Mesenchymal stem cell (in vitro differentiated cells and primary cell): ENCODE results near the gene PLK5.
"Not testable (repeated sequence)": the region's sequence is repeated elsewhere in the genome, so short reads cannot be mapped to it uniquely, and the experiment has no call there.

Source experiments
- DNase-seq: peaks from one replicate; pipeline ENCODE4 v3.0.0-alpha.2; 2013
- H2AFZ ChIP-seq: one replicate; pipeline ENCODE4 v1.6.1; 2013; ENCODE audit warnings: low read depth, mild to moderate bottlenecking, control low read depth, inconsistent platforms, low read length, moderate library complexity
- H2AK5ac ChIP-seq: 2 replicates; pipeline ENCODE4 v1.6.1; 2013; ENCODE audit warnings: low read length, moderate library complexity, mild to moderate bottlenecking, inconsistent platforms; ENCODE audit not compliant: severe bottlenecking
- H2BK120ac ChIP-seq: one replicate; pipeline ENCODE4 v1.6.1; 2013; ENCODE audit warnings: low read depth, mild to moderate bottlenecking, inconsistent platforms, low read length, moderate library complexity
- H2BK12ac ChIP-seq, 2 experiments: one replicate each; pipeline ENCODE4 v1.6.1; 2013; ENCODE audit warnings: inconsistent platforms in 2 of 2, low read length in 2 of 2, mild to moderate bottlenecking in 2 of 2, moderate library complexity in 2 of 2, control low read depth in 1 of 2
- H2BK15ac ChIP-seq: one replicate; pipeline ENCODE4 v1.6.1; 2013; ENCODE audit warnings: mild to moderate bottlenecking, low read depth, inconsistent platforms; ENCODE audit not compliant: poor library complexity, severe bottlenecking
- H2BK5ac ChIP-seq: 2 replicates; pipeline ENCODE4 v1.6.1; 2013; ENCODE audit warnings: low read depth, mild to moderate bottlenecking, low read length, control low read depth, inconsistent platforms; ENCODE audit not compliant: poor library complexity, severe bottlenecking
- H3K14ac ChIP-seq, 2 experiments: one replicate each; pipeline ENCODE4 v1.6.1; 2013; ENCODE audit warnings: inconsistent platforms in 2 of 2, low read length in 2 of 2, control low read depth in 1 of 2, mild to moderate bottlenecking in 1 of 2, moderate library complexity in 1 of 2
- H3K18ac ChIP-seq, 2 experiments: one replicate each; pipeline ENCODE4 v1.6.1; 2013; ENCODE audit warnings: inconsistent platforms in 2 of 2, low read length in 2 of 2, control low read depth in 1 of 2, low read depth in 1 of 2, mild to moderate bottlenecking in 1 of 2
- H3K23ac ChIP-seq, 2 experiments: one replicate each; pipeline ENCODE4 v1.6.1; 2013; ENCODE audit warnings: inconsistent platforms in 2 of 2, low read length in 2 of 2, mild to moderate bottlenecking in 2 of 2, moderate library complexity in 2 of 2, control low read depth in 1 of 2
- H3K27ac ChIP-seq: 2 replicates; pipeline ENCODE4 v1.5.1; 2013; ENCODE audit warnings: mild to moderate bottlenecking, moderate library complexity, low read length, control low read depth, inconsistent platforms; ENCODE audit not compliant: poor library complexity, severe bottlenecking
- H3K27me3 ChIP-seq, 2 experiments: 2 replicates each; pipeline versions ENCODE4 v1.6.1 to v1.7.0; 2013; ENCODE audit warnings: low read length in 2 of 2, mild to moderate bottlenecking in 2 of 2, moderate library complexity in 2 of 2, control low read depth in 1 of 2, inconsistent platforms in 1 of 2; ENCODE audit not compliant: control insufficient read depth in 1 of 2, insufficient read depth in 1 of 2
- H3K36me3 ChIP-seq, 2 experiments: 2 replicates each; pipeline versions ENCODE4 v1.6.1 to v1.7.0; 2013; ENCODE audit warnings: low read length in 2 of 2, control low read depth in 1 of 2, inconsistent platforms in 1 of 2, low read depth in 1 of 2, mild to moderate bottlenecking in 1 of 2; ENCODE audit not compliant: insufficient read depth in 2 of 2, control insufficient read depth in 1 of 2
- H3K4ac ChIP-seq, 2 experiments: one replicate each; pipeline ENCODE4 v1.6.1; 2013; ENCODE audit warnings: inconsistent platforms in 2 of 2, low read length in 2 of 2, mild to moderate bottlenecking in 2 of 2, moderate library complexity in 2 of 2, control low read depth in 1 of 2, low read depth in 1 of 2
- H3K4me1 ChIP-seq: 2 replicates; pipeline ENCODE4 v1.6.1; 2013; ENCODE audit warnings: low read depth, low read length, control low read depth; ENCODE audit not compliant: control insufficient read depth, insufficient read depth
- H3K4me2 ChIP-seq: 2 replicates; pipeline ENCODE4 v1.6.1; 2013; ENCODE audit warnings: low read length, mild to moderate bottlenecking, inconsistent platforms; ENCODE audit not compliant: poor library complexity, severe bottlenecking
- H3K4me3 ChIP-seq, 2 experiments: 2 replicates each; pipeline versions ENCODE4 v1.5.1 to v1.7.0; 2013; ENCODE audit warnings: low read length in 2 of 2, mild to moderate bottlenecking in 2 of 2, control low read depth in 1 of 2, low read depth in 1 of 2; ENCODE audit not compliant: insufficient read depth in 1 of 2
- H3K79me1 ChIP-seq: replicated peaks from 2 replicates; pipeline ENCODE4 v1.6.1; 2013; ENCODE audit warnings: mild to moderate bottlenecking, control low read depth, low read length, inconsistent platforms; ENCODE audit not compliant: poor library complexity, severe bottlenecking
- H3K9ac ChIP-seq: 2 replicates; pipeline ENCODE4 v1.7.0; 2013; ENCODE audit warnings: mild to moderate bottlenecking, low read length, moderate library complexity
- H3K9me3 ChIP-seq: 2 replicates; pipeline ENCODE4 v1.7.0; 2013; ENCODE audit warnings: mild to moderate bottlenecking, low read length; ENCODE audit not compliant: control insufficient read depth
- H4K8ac ChIP-seq: one replicate; pipeline ENCODE4 v1.6.1; 2013; ENCODE audit warnings: inconsistent platforms, mild to moderate bottlenecking, low read length, moderate library complexity
- H4K91ac ChIP-seq: one replicate; pipeline ENCODE4 v1.6.1; 2013; ENCODE audit warnings: mild to moderate bottlenecking, low read length, inconsistent platforms
- WGBS: methylation state at CpG from one replicate; pipeline ENCODE4 v1.1.7; 2013; ENCODE audit warnings: mixed read lengths; 5-methylcytosine and 5-hydroxymethylcytosine counted together

The PLK5 gene

DNA sequence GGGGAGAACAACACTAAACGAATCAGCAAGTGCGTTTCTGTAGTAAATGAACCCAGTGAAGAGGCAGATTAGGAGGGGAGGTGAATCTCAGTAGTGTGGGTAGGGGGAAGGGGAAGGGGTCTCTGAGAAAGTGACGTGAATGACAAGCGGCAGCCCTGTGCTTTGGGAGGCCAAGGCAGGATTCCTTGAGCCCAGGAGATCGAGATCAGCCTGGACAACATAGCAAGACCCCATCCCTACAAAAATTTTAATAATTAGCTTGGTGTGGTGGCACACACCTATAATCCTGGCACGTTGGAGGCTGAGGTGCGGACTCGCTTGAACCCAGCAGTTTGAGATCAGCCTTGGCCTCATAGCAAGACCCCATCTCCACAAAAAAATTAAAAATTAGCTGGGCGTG, 8.1 kb downstream of the PLK5 start:
- H3K18ac ChIP-seq: no peak overlapping the region
- peaks cover 0 to 25% of the 10 kb centered on the region in 2 experiments for H3K27me3 ChIP-seq
- H3K4me2 ChIP-seq: no peak overlapping the region
- no peak overlapping the region for H2AFZ ChIP-seq
- H2BK12ac ChIP-seq: no peak overlapping the region
- no peak overlapping the region for H2BK15ac ChIP-seq
- no peak overlapping the region for H3K27ac ChIP-seq
- WGBS: 87% methylated on average over 8 of the region's 9 CpGs
- no peak overlapping the region for H3K4me3 ChIP-seq
- H3K4ac ChIP-seq: no peak overlapping the region
- no peak overlapping the region for H3K9ac ChIP-seq
- H2AK5ac ChIP-seq: no peak overlapping the region
- no peak overlapping the region for H4K91ac ChIP-seq
- no peak overlapping the region for H4K8ac ChIP-seq
- no peak overlapping the region for H3K14ac ChIP-seq
- H2BK120ac ChIP-seq: no peak overlapping the region
- DNase-seq: no peak
- no peak overlapping the region for H2BK5ac ChIP-seq
- H3K9me3 ChIP-seq: peaks cover 5% of the 10 kb centered on the region
- no peaks in the 10 kb centered on the region for H3K79me1 ChIP-seq
- H3K4me1 ChIP-seq: no peaks in the 10 kb centered on the region
- peaks cover 0 to 5% of the 10 kb centered on the region in 2 experiments for H3K36me3 ChIP-seq
- no peak overlapping the region for H3K23ac ChIP-seq

DNA sequence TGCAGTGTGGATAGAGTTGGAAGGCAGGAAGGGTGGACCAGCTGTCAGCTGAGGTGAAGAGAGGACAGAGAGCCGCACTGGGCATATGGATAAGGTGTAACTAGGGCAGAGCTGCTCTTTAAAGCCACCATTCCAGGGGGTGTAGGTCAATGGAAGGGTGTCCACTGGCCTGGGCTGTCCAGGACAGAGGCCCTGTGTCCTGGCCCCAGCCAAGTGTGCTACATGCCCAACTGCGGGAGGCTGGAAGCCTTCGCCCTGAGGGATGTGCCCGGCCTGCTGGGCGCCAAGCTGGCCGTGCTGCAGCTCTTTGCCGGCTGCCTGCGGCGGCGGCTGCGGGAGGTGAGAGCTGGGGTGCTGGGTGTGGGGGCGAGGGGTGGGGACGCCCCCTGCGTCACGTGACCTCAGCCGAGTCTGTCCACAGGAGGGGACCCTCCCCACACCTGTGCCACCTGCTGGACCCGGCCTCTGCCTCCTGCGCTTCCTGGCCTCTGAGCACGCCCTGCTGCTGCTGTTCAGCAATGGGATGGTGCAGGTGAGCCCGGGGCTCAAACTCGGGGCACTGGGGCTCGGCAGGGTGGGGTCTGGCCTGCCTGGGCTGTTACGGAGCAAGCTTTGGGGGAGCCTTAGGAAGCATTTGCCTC, 9.8 kb downstream of the PLK5 start:
- no peak overlapping the region for H3K18ac ChIP-seq
- H4K91ac ChIP-seq: no peak overlapping the region
- WGBS: 76% methylated on average over 20 of the region's 23 CpGs
- no peak overlapping the region for H2AFZ ChIP-seq
- H3K23ac ChIP-seq: no peak overlapping the region
- no peak overlapping the region for H3K27ac ChIP-seq
- H2BK120ac ChIP-seq: no peak overlapping the region
- no peak overlapping the region for H2AK5ac ChIP-seq
- H3K14ac ChIP-seq: no peak overlapping the region
- no peak overlapping the region for H2BK15ac ChIP-seq
- H3K4me1 ChIP-seq: no peaks in the 10 kb centered on the region
- H3K9me3 ChIP-seq: peaks cover 5% of the 10 kb centered on the region
- no peak overlapping the region for H2BK12ac ChIP-seq
- peaks cover 0 to 5% of the 10 kb centered on the region in 2 experiments for H3K36me3 ChIP-seq
- DNase-seq: no peak
- H3K79me1 ChIP-seq: no peaks in the 10 kb centered on the region
- H3K27me3 ChIP-seq: peaks cover 4 to 30% of the 10 kb centered on the region in 2 experiments
- no peak overlapping the region for H3K4ac ChIP-seq
- H3K9ac ChIP-seq: no peak overlapping the region
- H2BK5ac ChIP-seq: no peak overlapping the region
- H4K8ac ChIP-seq: no peak overlapping the region
- no peak overlapping the region for H3K4me2 ChIP-seq
- peak overlapping the region in 1 of 2 experiments; percentile 3 for H3K4me3 ChIP-seq

DNA sequence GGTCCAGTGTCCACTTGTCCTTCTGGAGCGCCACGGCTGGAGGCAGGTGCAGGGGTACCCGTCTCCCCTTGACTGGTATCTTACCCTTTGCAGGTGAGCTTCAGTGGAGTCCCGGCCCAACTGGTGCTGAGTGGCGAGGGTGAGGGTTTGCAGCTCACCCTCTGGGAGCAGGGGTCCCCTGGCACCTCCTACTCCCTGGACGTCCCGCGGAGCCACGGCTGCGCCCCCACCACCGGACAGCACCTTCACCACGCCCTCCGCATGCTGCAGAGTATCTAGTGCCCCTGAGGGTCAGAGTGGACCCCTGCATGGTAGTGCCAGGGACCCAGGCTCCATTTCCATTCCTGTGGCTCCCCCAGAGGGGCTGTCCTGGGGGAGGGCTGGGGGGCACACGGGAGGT, 11.1 kb downstream of the PLK5 start:
- no peak overlapping the region for H2AFZ ChIP-seq
- H3K27ac ChIP-seq: no peak overlapping the region
- H2BK12ac ChIP-seq: no peak overlapping the region
- H3K4me2 ChIP-seq: no peak overlapping the region
- no peak overlapping the region for H4K8ac ChIP-seq
- H3K4ac ChIP-seq: no peak overlapping the region
- H2AK5ac ChIP-seq: no peak overlapping the region
- no peak overlapping the region for H2BK120ac ChIP-seq
- peaks cover 0 to 5% of the 10 kb centered on the region in 2 experiments for H3K36me3 ChIP-seq
- 90% methylated on average over 14 of the region's 14 CpGs for WGBS
- no peak overlapping the region for H3K9ac ChIP-seq
- no peak overlapping the region for H3K14ac ChIP-seq
- H2BK5ac ChIP-seq: no peak overlapping the region
- H3K9me3 ChIP-seq: peaks cover 5% of the 10 kb centered on the region
- H3K4me3 ChIP-seq: no peak overlapping the region
- peaks cover 3% of the 10 kb centered on the region for H3K4me1 ChIP-seq
- no peak overlapping the region for H3K18ac ChIP-seq
- no peaks in the 10 kb centered on the region for H3K79me1 ChIP-seq
- no peak for DNase-seq
- no peak overlapping the region for H3K23ac ChIP-seq
- H3K27me3 ChIP-seq: peaks cover 4 to 26% of the 10 kb centered on the region in 2 experiments
- H2BK15ac ChIP-seq: no peak overlapping the region
- no peak overlapping the region for H4K91ac ChIP-seq

DNA sequence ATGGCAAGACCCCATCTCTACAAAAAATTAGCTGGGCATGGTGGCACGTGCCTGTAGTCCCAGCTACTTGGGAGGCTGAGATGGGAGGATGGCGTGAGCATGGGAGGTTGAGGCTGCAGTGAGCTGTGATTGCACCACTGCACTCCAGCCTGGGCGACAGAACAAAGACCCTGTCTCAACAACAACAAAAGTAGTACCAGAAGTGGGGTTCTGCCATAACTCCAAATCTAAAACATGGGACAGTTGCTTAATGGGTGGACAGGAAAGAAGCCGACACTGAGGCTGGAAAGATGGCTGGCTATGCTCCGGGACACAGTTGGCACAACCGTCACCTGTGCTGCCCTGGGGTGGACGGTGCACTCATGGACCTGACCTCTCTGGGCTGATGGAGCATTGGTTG, 11.8 kb downstream of the PLK5 start:
- H3K27ac ChIP-seq, H3K23ac ChIP-seq, H3K9me3 ChIP-seq, H4K91ac ChIP-seq, H4K8ac ChIP-seq, H3K14ac ChIP-seq, H3K4ac ChIP-seq, H3K4me2 ChIP-seq, H2BK15ac ChIP-seq, H3K4me1 ChIP-seq, H3K9ac ChIP-seq, H3K18ac ChIP-seq, H2BK5ac ChIP-seq, H3K79me1 ChIP-seq, H3K36me3 ChIP-seq, H2BK120ac ChIP-seq, H3K4me3 ChIP-seq, H2AK5ac ChIP-seq, H2AFZ ChIP-seq, DNase-seq, H2BK12ac ChIP-seq: not testable (repeated sequence)
- H3K27me3 ChIP-seq: peaks cover 4 to 29% of the 10 kb centered on the region in 2 experiments
- WGBS: 92% methylated on average over 7 of the region's 7 CpGs
